ENCODE data around the gene LRTM2. TPM values are rescaled to one million over a fixed set of nuclear protein-coding genes. Genes with fewer than 3 reads are reported as not detected.

The LRTM2 gene
- total and polyA plus RNA-seq, 2 of the 4 experiments (the other 2 are of a cell fraction) = not detected

DNA sequence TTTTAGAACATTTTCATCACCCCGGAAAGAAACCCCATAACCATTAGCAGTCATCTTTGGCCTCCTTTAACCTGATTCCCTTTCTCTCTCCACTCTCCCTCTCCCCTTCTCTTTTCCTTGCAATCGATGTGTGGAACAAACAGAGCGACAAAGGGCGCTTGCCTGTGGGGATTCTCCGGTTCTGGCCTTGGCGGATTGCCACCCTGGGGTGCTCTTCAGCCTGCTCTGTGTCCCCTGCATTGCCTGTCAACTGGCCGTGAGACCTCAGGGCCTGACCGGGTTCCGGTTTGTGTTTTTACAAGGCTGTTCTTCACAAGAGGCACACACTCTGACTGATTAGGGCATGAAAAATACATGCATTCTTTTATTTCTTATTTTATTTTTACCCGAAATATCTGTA lies 27.8 kb downstream of the LRTM2 start:
- Histone ChIP-seq H3K4me3 (ENCODE audit: insufficient read depth, low read depth, low read length) (no peak overlapping the region), H2BK120ac (ENCODE audit: low read depth, low read length) (no peak overlapping the region), H3K27me3 (ENCODE audit: control insufficient read depth, insufficient read depth, low read length) (peaks cover 52% of the 10 kb centered on the region), H3K4me1 (ENCODE audit: control insufficient read depth, insufficient read depth, low read length) (no peaks in the 10 kb centered on the region), H2AFZ (replicated peaks; ENCODE audit: low read length, poor library complexity) (no peak overlapping the region), H3K18ac (ENCODE audit: low read depth, low read length) (no peak overlapping the region), H3K27ac (ENCODE audit: insufficient read depth, low read length) (no peak overlapping the region), H3K9ac (ENCODE audit: low read depth, low read length) (no peak overlapping the region), H3K79me1 (ENCODE audit: low read depth in 1 of 2, low read length in 2 of 2) (no peaks in the 10 kb centered on the region), H4K20me1 (ENCODE audit: insufficient read depth, low read length) (no peaks in the 10 kb centered on the region), H2AK5ac (ENCODE audit: low read depth, low read length) (no peak overlapping the region), H2BK5ac (ENCODE audit: low read depth, low read length, poor library complexity, severe bottlenecking) (no peak overlapping the region), H4K91ac (ENCODE audit: insufficient read depth, low read depth, low read length) (no peak overlapping the region), H3K23ac (ENCODE audit: low read depth, low read length) (no peak overlapping the region), H3K14ac (replicated peaks; ENCODE audit: low read depth, low read length) (no peak overlapping the region), H3K9me1 (ENCODE audit: insufficient read depth, low read length) (no peaks in the 10 kb centered on the region), H3K4me2 (ENCODE audit: low read depth, low read length) (no peak overlapping the region), H2BK20ac (ENCODE audit: low read depth, low read length) (no peak overlapping the region), H4K8ac (ENCODE audit: low read depth in 2 of 2, low read length in 2 of 2) (no peak overlapping the region), H3K36me3 (ENCODE audit: control insufficient read depth, insufficient read depth, low read length) (no peaks in the 10 kb centered on the region), H3K9me3 (ENCODE audit: control insufficient read depth, insufficient read depth, low read length) (no peaks in the 10 kb centered on the region), H3K4ac (ENCODE audit: low read depth, low read length) (no peak overlapping the region), H4K5ac (ENCODE audit: low read depth, low read length) (no peak overlapping the region), H3K56ac (ENCODE audit: extremely low read depth, insufficient read depth, low read length) (no peak overlapping the region), H2AK9ac (replicated peaks; ENCODE audit: low read depth, low read length, poor library complexity) (no peak overlapping the region), H2BK15ac (ENCODE audit: low read depth, low read length) (no peak overlapping the region)
- ChIA-PET CTCF (no interaction called here), POLR2A (ENCODE audit: unreplicated experiment) (no interaction called here)
- in situ Hi-C loops (cut with MboI; ENCODE audit: low sequenced_read_pairs) (no loop called here), intact Hi-C loops (cut with micrococcal nuclease) (no loop called here), dilution Hi-C loops (cut with HindIII; ENCODE audit: low sequenced_read_pairs, unreplicated experiment) (no loop called here)
- 63% methylated on average over 6 of the region's 10 CpGs; no CpG with 5 or more reads in 1 of the 2 experiments for WGBS, 2 experiments (ENCODE audit: extremely low coverage in 2 of 2, insufficient read length in 1 of 2)
- TF ChIP-seq ELK1 (IDR thresholded peaks at IDR 0.05; ENCODE audit: borderline replicate concordance, low read depth, low read length) (no peak), RAD21 (IDR thresholded peaks at IDR 0.05; ENCODE audit: low read length) (no peak), RCOR1 (IDR thresholded peaks at IDR 0.05; ENCODE audit: insufficient replicate concordance, low read length) (no peak), RFX5 (IDR thresholded peaks at IDR 0.05; ENCODE audit: low read depth, low read length) (no peak), POLR2A (IDR thresholded peaks at IDR 0.05; ENCODE audit: low read depth, low read length) (no peak), CHD1 (IDR thresholded peaks at IDR 0.05; ENCODE audit: low read depth, low read length) (no peak), BHLHE40 (IDR thresholded peaks at IDR 0.05; ENCODE audit: low read depth, low read length) (no peak), MAFK (IDR thresholded peaks at IDR 0.05; ENCODE audit: low read depth, low read length) (no peak), CEBPB (IDR thresholded peaks at IDR 0.05; ENCODE audit: low read depth, low read length) (no peak), FOS (IDR thresholded peaks at IDR 0.05; ENCODE audit: low read depth, low read length) (no peak), SMC3 (IDR thresholded peaks at IDR 0.05; ENCODE audit: low read depth, low read length) (no peak)
- TF ChIP-seq, protein P1, sequence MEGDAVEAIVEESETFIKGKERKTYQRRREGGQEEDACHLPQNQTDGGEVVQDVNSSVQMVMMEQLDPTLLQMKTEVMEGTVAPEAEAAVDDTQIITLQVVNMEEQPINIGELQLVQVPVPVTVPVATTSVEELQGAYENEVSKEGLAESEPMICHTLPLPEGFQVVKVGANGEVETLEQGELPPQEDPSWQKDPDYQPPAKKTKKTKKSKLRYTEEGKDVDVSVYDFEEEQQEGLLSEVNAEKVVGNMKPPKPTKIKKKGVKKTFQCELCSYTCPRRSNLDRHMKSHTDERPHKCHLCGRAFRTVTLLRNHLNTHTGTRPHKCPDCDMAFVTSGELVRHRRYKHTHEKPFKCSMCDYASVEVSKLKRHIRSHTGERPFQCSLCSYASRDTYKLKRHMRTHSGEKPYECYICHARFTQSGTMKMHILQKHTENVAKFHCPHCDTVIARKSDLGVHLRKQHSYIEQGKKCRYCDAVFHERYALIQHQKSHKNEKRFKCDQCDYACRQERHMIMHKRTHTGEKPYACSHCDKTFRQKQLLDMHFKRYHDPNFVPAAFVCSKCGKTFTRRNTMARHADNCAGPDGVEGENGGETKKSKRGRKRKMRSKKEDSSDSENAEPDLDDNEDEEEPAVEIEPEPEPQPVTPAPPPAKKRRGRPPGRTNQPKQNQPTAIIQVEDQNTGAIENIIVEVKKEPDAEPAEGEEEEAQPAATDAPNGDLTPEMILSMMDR (conservative IDR thresholded peaks at IDR 0.05; ENCODE audit: low read depth, low read length) = no peak
- DNase-seq = no peak
- ATAC-seq (ENCODE audit: low read depth) = no peak
- BruUV-seq (replicated peaks) = no TSS peak

Measured in IMR-90 (cell line).